Naive thymus-derived CD4-positive, alpha-beta T cell (primary cell): Measurements from ENCODE around the gene SH3GL3. TPM values are rescaled to one million over a fixed set of nuclear protein-coding genes. Genes with fewer than 3 reads are reported as not detected.

Source experiments
- ATAC-seq: fragments of 150-1000 bp; cut with Tn5 transposase; 2 replicates; pipeline ENCODE4 v1.10.0; 2021; ENCODE audit warnings: mild to moderate bottlenecking, moderate library complexity
- CTCF ChIA-PET: fragments of 350-600 bp; sonication (Branson Sonifier 250); formaldehyde crosslinking; loops from one replicate; lab custom pipeline; 2021; ENCODE audit warnings: antibody characterized with exemption; lab: Charles Lee
- POLR2A ChIA-PET: fragments of 350-600 bp; sonication (Branson Sonifier 250); formaldehyde crosslinking; loops from one replicate; lab custom pipeline; 2021; ENCODE audit warnings: antibody characterized with exemption, inconsistent platforms; lab: Charles Lee
- DNase-seq, 9 donors: peaks; one replicate each; pipeline versions ENCODE4 v3.0.0 to v3.0.0-alpha.2; 2020 to 2022; ENCODE audit warnings: mixed read lengths in 1 of 9
- H3K27ac ChIP-seq: one replicate; pipeline ENCODE4 v1.7.0; 2013; ENCODE audit warnings: mild to moderate bottlenecking, low read depth, low read length, moderate library complexity
- H3K27me3 ChIP-seq, 2 donors: one replicate each; pipeline ENCODE4 v1.7.0; 2013; ENCODE audit warnings: low read length in 2 of 2, mild to moderate bottlenecking in 2 of 2, moderate library complexity in 2 of 2; ENCODE audit not compliant: control insufficient read depth in 2 of 2, insufficient read depth in 2 of 2
- H3K36me3 ChIP-seq, 3 experiments: 1 replicate in 2 of 3; 2 replicates in 1 of 3; pipeline ENCODE4 v1.7.0; 2013; ENCODE audit warnings: low read length in 3 of 3, mild to moderate bottlenecking in 3 of 3, moderate library complexity in 1 of 3; ENCODE audit not compliant: insufficient read depth in 3 of 3, control insufficient read depth in 2 of 3
- H3K4me1 ChIP-seq, 2 donors: one replicate each; pipeline ENCODE4 v1.7.0; 2013; ENCODE audit warnings: low read length in 2 of 2, mild to moderate bottlenecking in 2 of 2, moderate library complexity in 1 of 2; ENCODE audit not compliant: control insufficient read depth in 2 of 2, insufficient read depth in 2 of 2
- H3K4me3 ChIP-seq: 2 replicates; pipeline ENCODE4 v1.7.0; 2013; ENCODE audit warnings: mild to moderate bottlenecking, low read length
- H3K9me3 ChIP-seq, 3 experiments: 1 replicate in 2 of 3; 2 replicates in 1 of 3; pipeline ENCODE4 v1.7.0; 2013; ENCODE audit warnings: low read length in 3 of 3; ENCODE audit not compliant: control insufficient read depth in 2 of 3
- H3K27ac Mint-ChIP-seq, 9 donors: one replicate each; pipeline ENCODE4 v1.8.0; 2020 to 2022; ENCODE audit warnings: mixed read lengths in 9 of 9, mild to moderate bottlenecking in 8 of 9, moderate library complexity in 5 of 9, inconsistent platforms in 2 of 9
- H3K27me3 Mint-ChIP-seq, 5 donors: one replicate each; pipeline ENCODE4 v1.8.0; 2021 to 2022; ENCODE audit warnings: mixed read lengths in 5 of 5, mild to moderate bottlenecking in 1 of 5
- H3K36me3 Mint-ChIP-seq, 5 donors: one replicate each; pipeline ENCODE4 v1.8.0; 2020 to 2022; ENCODE audit warnings: mixed read lengths in 5 of 5, mild to moderate bottlenecking in 3 of 5, inconsistent platforms in 1 of 5
- H3K4me1 Mint-ChIP-seq, 7 donors: one replicate each; pipeline ENCODE4 v1.8.0; 2020 to 2022; ENCODE audit warnings: mixed read lengths in 7 of 7, mild to moderate bottlenecking in 3 of 7, inconsistent platforms in 1 of 7
- H3K4me3 Mint-ChIP-seq, 10 donors: one replicate each; pipeline ENCODE4 v1.8.0; 2020 to 2022; ENCODE audit warnings: mild to moderate bottlenecking in 10 of 10, mixed read lengths in 10 of 10, moderate library complexity in 6 of 10, inconsistent platforms in 2 of 10
- H3K9me3 Mint-ChIP-seq, 11 donors: one replicate each; pipeline ENCODE4 v1.8.0; 2020 to 2022; ENCODE audit warnings: mixed read lengths in 11 of 11, mild to moderate bottlenecking in 4 of 11, inconsistent platforms in 1 of 11, moderate library complexity in 1 of 11
- intact Hi-C, 2 donors: fragments of 100-400 bp; cut with micrococcal nuclease; formaldehyde crosslinking; loops; one replicate each; pipeline ENCODE4 v1.15.1; 2023
- polyA plus RNA-seq, 2 donors: library from polyadenylated mRNA; unstranded; fragments of 300-500 nt; fragmentation: Illumina TruSeq; gene quantifications; one replicate each; pipeline ENCODE4 v1.2.3, GENCODE V29; 2021
- total RNA-seq, 6 experiments: library from RNA in 5 of 6; stranded (reverse) in 5 of 6; gene quantifications; 1 replicate in 5 of 6; 2 replicates in 1 of 6; pipeline ENCODE4 v1.2.3 and lab custom pipeline; 2021 to 2026

The SH3GL3 gene
- total and polyA plus RNA-seq, 7 experiments from 2014 or later, result not detected

- no peaks in the 10 kb centered on the region for H3K27me3 ChIP-seq
- Mint-ChIP-seq H3K9me3 (peaks cover 0 to 4% (median 0%) of the 10 kb centered on the region in 11 donors), H3K27me3 (peaks cover 0 to 19% (median 17%) of the 10 kb centered on the region in 5 donors), H3K36me3 (no peaks in the 10 kb centered on the region), H3K4me3 (no peak overlapping the region), H3K4me1 (no peaks in the 10 kb centered on the region), H3K27ac (no peak overlapping the region)
- H3K9me3 ChIP-seq, result no peaks in the 10 kb centered on the region
- ATAC-seq, result no peak
- ChIA-PET CTCF (no interaction called here), POLR2A (no interaction called here)
- H3K4me3 ChIP-seq, result no peak overlapping the region
- intact Hi-C loops, result no loop called here
- no peaks in the 10 kb centered on the region for H3K4me1 ChIP-seq
- no peak overlapping the region for H3K27ac ChIP-seq
- H3K36me3 ChIP-seq, result no peaks in the 10 kb centered on the region
- no peak for DNase-seq
Measured at GRCh38 chr15:83477808-83478537, 30.8 kb downstream of the SH3GL3 start.

GRCh38 chr15:83483612-83484011 is 36.5 kb downstream of the SH3GL3 start:
- Histone ChIP-seq H3K4me1 (no peaks in the 10 kb centered on the region), H3K9me3 (no peaks in the 10 kb centered on the region), H3K27me3 (no peaks in the 10 kb centered on the region), H3K27ac (no peak overlapping the region), H3K4me3 (no peak overlapping the region), H3K36me3 (no peaks in the 10 kb centered on the region)
- Mint-ChIP-seq H3K4me3 (no peak overlapping the region), H3K4me1 (no peaks in the 10 kb centered on the region), H3K27me3 (peaks cover 0 to 13% (median 6%) of the 10 kb centered on the region in 5 donors), H3K9me3 (peaks cover 3 to 28% (median 6%) of the 10 kb centered on the region in 11 donors), H3K36me3 (no peaks in the 10 kb centered on the region), H3K27ac (no peak overlapping the region)
- POLR2A ChIA-PET, result no interaction called here
- CTCF ChIA-PET, result no interaction called here
- ATAC-seq (no peak), DNase-seq (no peak)
- intact Hi-C loops, result no loop called here

GRCh38 chr15:83484636-83485035 is 37.5 kb downstream of the SH3GL3 start:
- H3K4me3 Mint-ChIP-seq, result no peak overlapping the region
- no peak overlapping the region for H3K27ac Mint-ChIP-seq
- ATAC-seq (no peak), DNase-seq (no peak)
- no peaks in the 10 kb centered on the region for H3K36me3 Mint-ChIP-seq
- no peaks in the 10 kb centered on the region for H3K4me1 Mint-ChIP-seq
- H3K9me3 ChIP-seq, result no peaks in the 10 kb centered on the region
- ChIA-PET CTCF (no interaction called here), POLR2A (no interaction called here)
- H3K27ac ChIP-seq, result no peak overlapping the region
- H3K4me3 ChIP-seq, result no peak overlapping the region
- H3K9me3 Mint-ChIP-seq, result peaks cover 3 to 28% (median 6%) of the 10 kb centered on the region in 11 donors
- peaks cover 0 to 11% (median 6%) of the 10 kb centered on the region in 5 donors for H3K27me3 Mint-ChIP-seq
- H3K36me3 ChIP-seq, result no peaks in the 10 kb centered on the region
- no peaks in the 10 kb centered on the region for H3K27me3 ChIP-seq
- no peaks in the 10 kb centered on the region for H3K4me1 ChIP-seq
- intact Hi-C loops, result no loop called here

- H3K36me3 Mint-ChIP-seq, result no peaks in the 10 kb centered on the region
- no peaks in the 10 kb centered on the region for H3K4me1 Mint-ChIP-seq
- peaks cover 3 to 28% (median 6%) of the 10 kb centered on the region in 11 donors for H3K9me3 Mint-ChIP-seq
- Histone ChIP-seq H3K27me3 (no peaks in the 10 kb centered on the region), H3K4me3 (no peak overlapping the region), H3K27ac (no peak overlapping the region), H3K9me3 (no peaks in the 10 kb centered on the region), H3K36me3 (no peaks in the 10 kb centered on the region), H3K4me1 (no peaks in the 10 kb centered on the region)
- intact Hi-C loops, result no loop called here
- H3K27me3 Mint-ChIP-seq, result peaks cover 0 to 16% (median 14%) of the 10 kb centered on the region in 5 donors
- no peak for ATAC-seq
- no peak for DNase-seq
- H3K4me3 Mint-ChIP-seq, result no peak overlapping the region
- CTCF ChIA-PET, result no interaction called here
- POLR2A ChIA-PET, result no interaction called here
- no peak overlapping the region for H3K27ac Mint-ChIP-seq
Measured at GRCh38 chr15:83486363-83486762, 39.2 kb downstream of the SH3GL3 start.

GRCh38 chr15:83487519-83487918 is 40.4 kb downstream of the SH3GL3 start:
- no peaks in the 10 kb centered on the region for H3K27me3 ChIP-seq

GRCh38 chr15:83489690-83490089 is 42.5 kb downstream of the SH3GL3 start:
- Mint-ChIP-seq H3K27me3 (peaks cover 0 to 18% (median 15%) of the 10 kb centered on the region in 5 donors), H3K9me3 (peaks cover 3 to 18% (median 6%) of the 10 kb centered on the region in 11 donors), H3K4me3 (no peak overlapping the region), H3K27ac (no peak overlapping the region), H3K36me3 (no peaks in the 10 kb centered on the region), H3K4me1 (no peaks in the 10 kb centered on the region)
- H3K27me3 ChIP-seq, result no peaks in the 10 kb centered on the region
- no peaks in the 10 kb centered on the region for H3K36me3 ChIP-seq
- H3K9me3 ChIP-seq, result no peaks in the 10 kb centered on the region
- no peaks in the 10 kb centered on the region for H3K4me1 ChIP-seq
- ATAC-seq (no peak), DNase-seq (no peak)
- ChIA-PET POLR2A (no interaction called here), CTCF (no interaction called here)
- H3K4me3 ChIP-seq, result no peak overlapping the region
- no peak overlapping the region for H3K27ac ChIP-seq
- intact Hi-C loops, result no loop called here

More at GRCh38 chr15:83487519-83487918, 40.4 kb downstream of the SH3GL3 start:
- H3K4me3 ChIP-seq, result no peak overlapping the region
- Mint-ChIP-seq H3K9me3 (peaks cover 3 to 28% (median 6%) of the 10 kb centered on the region in 11 donors), H3K4me3 (no peak overlapping the region), H3K4me1 (no peaks in the 10 kb centered on the region), H3K27me3 (peaks cover 0 to 16% (median 14%) of the 10 kb centered on the region in 5 donors), H3K36me3 (no peaks in the 10 kb centered on the region), H3K27ac (no peak overlapping the region)
- no peak for DNase-seq
- no peaks in the 10 kb centered on the region for H3K9me3 ChIP-seq
- ChIA-PET CTCF (no interaction called here), POLR2A (no interaction called here)
- no peak overlapping the region for H3K27ac ChIP-seq
- H3K4me1 ChIP-seq, result no peaks in the 10 kb centered on the region
- no peaks in the 10 kb centered on the region for H3K36me3 ChIP-seq
- intact Hi-C loops, result no loop called here
- no peak for ATAC-seq

- peaks cover 0 to 18% (median 16%) of the 10 kb centered on the region in 5 donors for H3K27me3 Mint-ChIP-seq
- ChIA-PET POLR2A (no interaction called here), CTCF (no interaction called here)
- Histone ChIP-seq H3K4me3 (no peak overlapping the region), H3K36me3 (no peaks in the 10 kb centered on the region), H3K27me3 (no peaks in the 10 kb centered on the region), H3K9me3 (no peaks in the 10 kb centered on the region), H3K27ac (no peak overlapping the region), H3K4me1 (no peaks in the 10 kb centered on the region)
- no peak for DNase-seq
- H3K4me3 Mint-ChIP-seq, result no peak overlapping the region
- peaks cover 3 to 11% (median 6%) of the 10 kb centered on the region in 11 donors for H3K9me3 Mint-ChIP-seq
- no peaks in the 10 kb centered on the region for H3K4me1 Mint-ChIP-seq
- H3K27ac Mint-ChIP-seq, result no peak overlapping the region
- no peaks in the 10 kb centered on the region for H3K36me3 Mint-ChIP-seq
- no peak for ATAC-seq
- intact Hi-C loops, result no loop called here
Measured at GRCh38 chr15:83491486-83491885, 44.3 kb downstream of the SH3GL3 start.
